SKM-1 treated with dmso at 0.1 percent for 144 hours (cell line): Measurements from ENCODE around the gene L2HGDH.

Experiments used
- DNase-seq: peaks from one replicate; lab custom pipeline; 2025; ENCODE audit not compliant: unreplicated experiment; lab: John Stamatoyannopoulos, UW

The L2HGDH gene

GRCh38 chr14:50230701-50231474 lies 81.1 kb downstream of the L2HGDH start:
- DNase-seq = peak; percentile 33

DNA sequence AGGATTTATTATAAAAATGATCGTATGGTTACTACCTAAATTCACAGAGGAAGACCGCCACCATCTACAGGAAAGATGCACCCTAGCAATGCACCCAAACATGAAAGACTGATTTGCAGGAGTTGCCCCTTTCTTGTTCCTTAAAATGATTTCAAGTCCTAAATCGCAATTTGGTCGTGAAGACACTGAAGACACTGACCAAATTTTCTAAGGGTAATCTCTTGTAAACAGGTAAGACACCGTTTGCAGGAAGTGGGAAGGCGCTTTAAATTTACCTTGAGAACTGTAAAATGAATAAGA lies 81.7 kb downstream of the L2HGDH start:
- no peak for DNase-seq

GRCh38 chr14:50229681-50230080 lies 82.3 kb downstream of the L2HGDH start:
- no peak for DNase-seq

DNA sequence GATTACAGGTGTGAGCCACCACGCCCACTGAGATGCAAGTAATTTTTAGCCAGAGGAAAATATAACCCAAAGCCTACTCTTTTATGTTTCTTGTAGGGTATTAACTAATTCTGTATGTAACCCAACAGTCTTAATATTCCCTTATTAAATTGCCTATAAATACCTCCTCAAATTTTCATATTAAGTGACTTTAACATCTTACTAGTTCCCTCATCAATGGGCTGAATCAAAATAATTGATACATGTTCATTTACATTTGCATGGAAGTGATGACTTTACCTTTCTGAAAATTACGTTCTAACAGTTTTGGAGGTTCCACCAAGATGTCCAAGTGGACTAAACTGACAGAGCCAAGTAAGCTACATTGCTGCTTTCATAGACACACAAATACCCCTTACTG lies 83.7 kb downstream of the L2HGDH start:
- no peak for DNase-seq

DNA sequence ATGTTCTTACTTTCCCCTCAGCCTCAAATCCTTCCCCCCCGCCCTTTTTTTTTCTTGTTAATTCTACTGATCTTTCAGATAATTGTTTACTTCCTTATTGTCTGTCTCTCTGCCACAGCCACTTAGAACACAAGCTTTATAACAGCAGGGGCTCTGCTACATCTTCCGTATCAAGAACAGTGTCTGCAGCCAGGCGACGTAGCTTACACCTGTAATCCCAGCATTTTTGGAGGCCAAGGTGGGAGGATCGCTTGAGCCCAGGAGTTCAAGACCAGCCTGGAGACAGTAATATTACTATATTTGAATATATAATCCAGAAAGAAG lies 86.1 kb downstream of the L2HGDH start:
- no peak for DNase-seq

DNA sequence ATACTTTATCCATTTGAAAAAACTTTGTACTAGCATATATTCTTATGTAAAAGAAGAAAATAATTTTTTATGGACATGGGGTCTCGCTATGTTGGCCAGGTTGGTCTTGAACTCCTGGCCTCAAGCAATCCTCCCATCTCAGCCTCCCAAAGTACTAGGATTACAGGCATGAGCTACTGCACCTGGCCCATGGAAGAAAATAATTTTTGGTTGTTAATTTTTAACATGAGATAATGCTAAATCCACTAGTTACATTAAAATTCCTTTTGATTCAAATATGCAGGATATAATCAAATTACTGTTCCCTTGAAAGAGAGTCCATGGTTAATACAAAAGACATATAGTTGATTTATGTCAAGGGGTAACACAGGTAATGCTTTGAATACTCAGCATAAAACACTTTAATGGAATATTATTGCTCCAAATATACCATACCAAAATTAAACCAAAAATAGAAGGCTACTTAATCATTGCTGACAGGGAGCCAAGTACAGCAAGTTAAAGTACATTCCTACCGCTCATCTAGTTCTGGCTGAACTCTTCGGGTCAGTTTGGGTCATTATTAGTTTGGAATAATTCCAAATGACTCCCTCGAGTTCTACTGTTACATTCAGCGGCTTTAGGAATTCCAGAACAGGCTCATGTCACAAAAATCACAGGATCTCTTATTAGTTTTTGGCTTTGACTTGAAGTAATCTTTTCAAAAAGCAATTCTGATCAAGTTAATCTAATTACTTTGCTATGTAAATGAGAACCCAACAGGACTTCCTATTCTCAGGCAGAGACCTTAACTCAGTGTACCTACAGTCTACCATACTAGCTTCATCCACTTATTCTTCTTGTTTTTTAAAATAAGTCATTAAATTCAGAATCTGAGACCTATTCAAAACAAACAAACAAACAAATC lies 86.7 kb downstream of the L2HGDH start:
- DNase-seq = no peak

DNA sequence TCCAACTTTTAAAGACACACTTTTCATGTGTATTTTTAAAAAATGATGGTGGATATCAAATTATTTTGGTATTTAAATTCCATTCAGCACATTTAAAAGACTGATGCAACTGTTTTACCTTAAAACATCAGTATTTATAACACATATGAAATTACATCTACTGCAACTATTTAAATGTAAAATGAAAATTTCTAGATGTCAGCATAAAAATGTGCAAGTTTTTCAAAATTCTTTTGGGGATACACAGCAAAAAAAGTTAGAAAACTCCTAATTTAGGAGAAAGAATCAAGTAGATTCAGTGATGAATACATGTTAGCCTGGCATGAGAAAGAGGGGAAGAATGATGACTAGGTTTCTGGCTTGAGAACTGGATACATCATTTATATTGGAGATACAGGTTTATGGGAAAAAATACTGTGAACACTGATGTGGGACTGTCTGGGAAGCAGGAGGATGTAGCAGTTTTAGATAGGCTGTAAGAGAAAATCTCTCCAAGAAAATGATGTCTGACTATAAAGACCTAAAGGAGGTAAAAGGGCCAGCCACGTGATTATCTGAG lies 89.9 kb downstream of the L2HGDH start:
- DNase-seq = no peak

DNA sequence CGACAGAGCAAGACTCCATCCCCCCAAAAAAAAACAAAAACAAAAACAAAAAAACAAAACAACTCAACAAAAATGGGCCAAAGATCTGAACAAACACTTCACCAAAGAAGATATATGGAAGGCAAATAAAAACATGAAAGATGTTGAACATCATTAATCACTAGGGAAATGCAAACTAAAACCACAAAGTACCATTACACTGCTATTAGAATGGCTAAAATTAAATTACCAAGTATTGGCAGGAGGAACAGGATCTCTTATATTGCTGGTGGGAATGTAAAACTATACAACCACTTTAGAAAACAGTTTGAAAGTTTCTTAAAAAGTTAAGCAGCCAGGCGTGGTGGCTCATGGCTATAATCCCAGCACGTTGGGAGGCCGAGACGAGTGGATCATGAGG lies 93.5 kb downstream of the L2HGDH start:
- no peak for DNase-seq

DNA sequence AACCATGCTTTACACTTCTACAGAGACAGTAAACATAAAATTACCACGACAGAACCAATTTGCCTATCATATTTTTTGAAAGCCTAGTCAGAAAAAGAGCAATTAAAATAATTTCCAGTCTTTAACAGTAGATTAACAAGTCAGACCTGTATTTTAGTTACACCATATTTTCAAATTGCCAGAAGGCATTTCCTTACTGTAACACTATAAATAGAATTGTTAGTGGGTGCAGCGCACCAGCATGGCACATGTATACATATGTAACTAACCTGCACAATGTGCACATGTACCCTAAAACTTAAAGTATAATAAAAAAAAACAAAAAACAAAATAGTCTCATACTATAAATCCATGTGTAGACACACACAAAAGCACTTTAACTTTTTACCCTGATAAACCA lies 96.6 kb downstream of the L2HGDH start:
- no peak for DNase-seq

DNA sequence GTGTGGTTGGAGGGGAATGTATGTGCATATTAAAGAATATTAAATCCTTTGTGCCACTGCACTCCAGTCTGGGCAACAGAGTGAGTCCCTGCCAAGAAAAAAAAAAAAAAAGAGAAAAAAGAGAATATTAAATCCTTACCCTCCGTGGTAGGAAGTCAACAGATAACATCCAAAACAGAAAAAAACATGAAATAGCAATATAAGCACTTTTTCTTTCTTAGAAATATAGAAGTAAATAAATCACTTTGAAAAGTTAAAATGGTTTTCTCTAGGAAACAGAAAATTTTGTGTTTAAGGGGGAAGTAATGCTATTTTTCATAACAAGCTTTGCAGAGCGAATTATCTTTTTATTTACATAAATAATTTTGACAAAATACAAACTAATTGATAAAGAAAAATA lies 98.2 kb downstream of the L2HGDH start:
- DNase-seq = no peak

- no peak for DNase-seq
Observed at GRCh38 chr14:50212726-50213125, 99.3 kb downstream of the L2HGDH start.

DNA sequence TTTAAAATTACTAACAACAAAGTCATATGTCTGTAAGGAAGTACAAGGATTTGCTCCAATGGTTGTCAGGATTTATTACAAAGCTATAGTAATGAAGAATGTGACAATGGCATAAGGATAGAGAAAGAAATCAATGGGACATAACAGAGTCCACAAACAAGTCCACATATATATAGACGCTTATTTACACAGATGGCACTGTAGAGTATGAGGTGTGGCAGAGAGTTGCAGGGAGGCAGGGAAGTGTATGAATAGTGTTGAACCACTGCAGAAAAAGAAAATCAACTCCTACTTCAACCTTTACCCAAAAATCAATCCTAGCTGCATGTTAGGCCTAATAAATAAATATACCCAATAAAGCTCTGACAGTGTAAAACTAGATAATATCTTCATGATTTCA lies 102.0 kb downstream of the L2HGDH start:
- DNase-seq = no peak

- DNase-seq = no peak
Observed at GRCh38 chr14:50198499-50198898, 113.5 kb downstream of the L2HGDH start.

- no peak for DNase-seq
Observed at GRCh38 chr14:50191499-50191898, 120.5 kb downstream of the L2HGDH start.
